Stomach (tissue), 4 donors: ENCODE data around the gene ANKRD30A.

Experiments used
- EP300 ChIP-seq: sonication (generic); formaldehyde crosslinking; IDR thresholded peaks from one replicate; pipeline ENCODE4 v1.6.1; 2017; ENCODE audit warnings: antibody characterized with exemption
- POLR2A ChIP-seq, 4 donors: fragments of 450-650 bp; IDR thresholded peaks; one replicate each; pipeline ENCODE4 v1.6.1; 2016; ENCODE audit warnings: antibody characterized with exemption in 4 of 4, control low read depth in 2 of 4, mild to moderate bottlenecking in 1 of 4, moderate library complexity in 1 of 4
- POLR2AphosphoS5 ChIP-seq, 3 donors: sonication (generic); formaldehyde crosslinking; IDR thresholded peaks; one replicate each; pipeline ENCODE4 v1.6.1; 2016; ENCODE audit warnings: antibody characterized with exemption in 3 of 3
- TF ChIP-seq, protein P1 (sequence below), 7 experiments: fragments of 450-650 bp in 4 of 7; fragments of 200-600 bp in 3 of 7; sonication (generic) in 3 of 7; IDR thresholded peaks; one replicate each; pipeline ENCODE4 v1.5.1; 2016 to 2019; ENCODE audit warnings: antibody characterized with exemption in 7 of 7, control low read depth in 2 of 7, mild to moderate bottlenecking in 1 of 7

DNA sequence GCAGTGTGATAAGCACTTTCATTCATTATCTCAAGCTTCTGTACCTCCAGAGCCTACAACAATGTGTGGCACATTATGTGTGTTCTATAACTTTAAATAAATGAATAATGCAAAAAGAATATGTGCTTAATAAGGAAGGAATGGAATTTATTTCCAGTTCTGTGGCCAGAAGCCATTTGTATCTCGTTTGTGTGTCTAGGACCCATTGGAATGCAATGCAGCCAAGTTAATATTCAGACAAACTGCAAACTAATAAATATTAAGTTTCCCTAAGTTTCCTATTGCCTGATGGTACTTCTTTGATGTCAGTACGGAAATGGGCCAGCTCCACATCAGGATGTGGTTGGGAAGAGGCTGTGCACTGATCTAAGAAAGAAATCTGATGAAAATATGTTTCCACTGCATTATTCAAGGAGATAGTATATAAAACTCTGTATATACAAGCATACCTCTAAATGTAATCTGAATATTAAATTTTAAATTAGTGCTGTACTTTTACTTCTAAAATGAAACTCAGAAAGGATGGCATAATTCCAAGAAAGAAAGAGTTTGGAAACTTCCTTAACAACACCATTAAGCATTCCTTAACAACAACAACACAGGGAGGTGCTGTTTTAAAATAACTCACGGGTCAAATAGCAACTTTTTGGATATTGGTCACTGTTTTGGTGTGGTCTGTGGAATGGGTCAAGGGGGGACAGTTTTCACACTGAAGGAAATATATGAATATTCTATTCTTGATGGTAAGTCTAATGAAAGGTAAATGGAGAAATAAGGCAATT, 29.4 kb upstream of the ANKRD30A start:
- no peak for TF ChIP-seq POLR2AphosphoS5 (IDR thresholded peaks at IDR 0.05)
- TF ChIP-seq, protein P1, sequence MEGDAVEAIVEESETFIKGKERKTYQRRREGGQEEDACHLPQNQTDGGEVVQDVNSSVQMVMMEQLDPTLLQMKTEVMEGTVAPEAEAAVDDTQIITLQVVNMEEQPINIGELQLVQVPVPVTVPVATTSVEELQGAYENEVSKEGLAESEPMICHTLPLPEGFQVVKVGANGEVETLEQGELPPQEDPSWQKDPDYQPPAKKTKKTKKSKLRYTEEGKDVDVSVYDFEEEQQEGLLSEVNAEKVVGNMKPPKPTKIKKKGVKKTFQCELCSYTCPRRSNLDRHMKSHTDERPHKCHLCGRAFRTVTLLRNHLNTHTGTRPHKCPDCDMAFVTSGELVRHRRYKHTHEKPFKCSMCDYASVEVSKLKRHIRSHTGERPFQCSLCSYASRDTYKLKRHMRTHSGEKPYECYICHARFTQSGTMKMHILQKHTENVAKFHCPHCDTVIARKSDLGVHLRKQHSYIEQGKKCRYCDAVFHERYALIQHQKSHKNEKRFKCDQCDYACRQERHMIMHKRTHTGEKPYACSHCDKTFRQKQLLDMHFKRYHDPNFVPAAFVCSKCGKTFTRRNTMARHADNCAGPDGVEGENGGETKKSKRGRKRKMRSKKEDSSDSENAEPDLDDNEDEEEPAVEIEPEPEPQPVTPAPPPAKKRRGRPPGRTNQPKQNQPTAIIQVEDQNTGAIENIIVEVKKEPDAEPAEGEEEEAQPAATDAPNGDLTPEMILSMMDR (IDR thresholded peaks at IDR 0.05), result no peak
- no peak for TF ChIP-seq EP300
- no peak for TF ChIP-seq POLR2A (IDR thresholded peaks at IDR 0.05)
